DND-41 (cell line): ENCODE measurements around the gene OR51B5.

ENCODE experiments used
- EZH2 ChIP-seq: IDR thresholded peaks from 3 replicates; pipeline ENCODE4 v1.6.1; 2012; ENCODE audit warnings: borderline replicate concordance, low read depth, mild to moderate bottlenecking, moderate library complexity, low read length, inconsistent platforms; ENCODE audit not compliant: severe bottlenecking
- TF ChIP-seq, protein P1 (sequence below): IDR thresholded peaks from 2 replicates; pipeline ENCODE4 v1.5.1; 2012; ENCODE audit warnings: borderline replicate concordance, low read length, moderate library complexity, mild to moderate bottlenecking; ENCODE audit not compliant: poor library complexity, severe bottlenecking; ENCODE audit errors: extremely low read depth

DNA sequence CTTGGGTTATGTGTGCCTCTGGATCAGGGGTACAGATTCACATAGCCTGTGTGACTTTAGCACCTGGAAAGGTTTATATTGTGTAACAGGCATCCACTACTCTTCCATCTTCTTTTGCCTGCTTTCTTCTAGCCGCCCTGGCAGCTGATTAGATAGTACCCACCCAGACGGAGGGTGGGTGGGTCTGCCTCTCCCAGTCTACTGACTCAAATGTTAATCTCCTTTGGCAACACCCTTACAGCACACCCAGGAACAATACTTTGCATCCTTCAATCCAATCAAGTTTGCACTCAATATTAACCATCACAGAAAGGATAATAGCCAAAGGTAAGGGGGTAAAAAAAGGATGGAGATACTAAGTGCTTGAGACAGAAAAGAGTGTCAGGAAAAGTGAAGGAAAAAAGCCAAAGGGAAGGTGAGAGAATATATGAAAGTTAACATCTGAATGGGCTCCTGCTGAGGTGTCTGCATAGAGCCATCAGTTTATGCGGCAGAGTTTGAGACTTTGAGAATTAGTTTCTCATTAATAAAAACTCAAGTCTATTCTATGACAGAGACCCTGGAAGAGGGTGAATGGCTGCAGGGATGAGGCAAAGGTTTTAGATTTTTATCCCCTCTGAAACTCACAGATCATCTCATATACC lies 5.3 kb upstream of the OR51B5 start:
- TF ChIP-seq EZH2 = no peak
- TF ChIP-seq, protein P1, sequence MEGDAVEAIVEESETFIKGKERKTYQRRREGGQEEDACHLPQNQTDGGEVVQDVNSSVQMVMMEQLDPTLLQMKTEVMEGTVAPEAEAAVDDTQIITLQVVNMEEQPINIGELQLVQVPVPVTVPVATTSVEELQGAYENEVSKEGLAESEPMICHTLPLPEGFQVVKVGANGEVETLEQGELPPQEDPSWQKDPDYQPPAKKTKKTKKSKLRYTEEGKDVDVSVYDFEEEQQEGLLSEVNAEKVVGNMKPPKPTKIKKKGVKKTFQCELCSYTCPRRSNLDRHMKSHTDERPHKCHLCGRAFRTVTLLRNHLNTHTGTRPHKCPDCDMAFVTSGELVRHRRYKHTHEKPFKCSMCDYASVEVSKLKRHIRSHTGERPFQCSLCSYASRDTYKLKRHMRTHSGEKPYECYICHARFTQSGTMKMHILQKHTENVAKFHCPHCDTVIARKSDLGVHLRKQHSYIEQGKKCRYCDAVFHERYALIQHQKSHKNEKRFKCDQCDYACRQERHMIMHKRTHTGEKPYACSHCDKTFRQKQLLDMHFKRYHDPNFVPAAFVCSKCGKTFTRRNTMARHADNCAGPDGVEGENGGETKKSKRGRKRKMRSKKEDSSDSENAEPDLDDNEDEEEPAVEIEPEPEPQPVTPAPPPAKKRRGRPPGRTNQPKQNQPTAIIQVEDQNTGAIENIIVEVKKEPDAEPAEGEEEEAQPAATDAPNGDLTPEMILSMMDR = no peak
